SK-N-SH (cell line): Measurements from ENCODE around the gene CPOX.

Experiments
- CHD2 ChIP-seq: fragments of 150-350 bp; IDR thresholded peaks from 2 replicates; pipeline ENCODE4 v1.6.1; 2018; ENCODE audit warnings: low read length; ENCODE audit not compliant: partially characterized antibody
- CTCF ChIP-seq: fragments of 200-600 bp; sonication (generic); IDR thresholded peaks from 2 replicates; pipeline ENCODE4 v1.6.1; 2017; ENCODE audit warnings: antibody characterized with exemption, mild to moderate bottlenecking, moderate library complexity
- EP300 ChIP-seq, 2 experiments: IDR thresholded peaks; 2 replicates each; pipeline versions ENCODE4 v1.4.0 to v1.6.1; 2012; ENCODE audit warnings: borderline replicate concordance in 1 of 2, low read depth in 1 of 2, low read length in 1 of 2
- FOSL2 ChIP-seq: IDR thresholded peaks from 2 replicates; pipeline ENCODE4 v1.4.0; 2012; ENCODE audit warnings: low read depth, mild to moderate bottlenecking, moderate library complexity, borderline replicate concordance
- FOXJ3 ChIP-seq: sonication (generic); formaldehyde crosslinking; IDR thresholded peaks from 2 replicates; pipeline ENCODE4 v1.5.1; 2020; ENCODE audit warnings: mild to moderate bottlenecking, missing genetic modification reagents
- POLR2AphosphoS5 ChIP-seq: IDR thresholded peaks from 2 replicates; pipeline ENCODE4 v1.6.1; 2012; ENCODE audit warnings: low read depth, low read length
- REST ChIP-seq: IDR thresholded peaks from 2 replicates; pipeline ENCODE4 v1.6.1; 2012; ENCODE audit warnings: mild to moderate bottlenecking, low read depth, low read length, moderate library complexity
- TAF1 ChIP-seq: IDR thresholded peaks from 2 replicates; pipeline ENCODE4 v1.6.1; 2012; ENCODE audit warnings: low read depth, mild to moderate bottlenecking, low read length, moderate library complexity, borderline replicate concordance
- TEAD4 ChIP-seq: IDR thresholded peaks from 2 replicates; pipeline ENCODE4 v1.4.0; 2012; ENCODE audit warnings: mild to moderate bottlenecking, borderline replicate concordance; ENCODE audit not compliant: insufficient read depth
- TF ChIP-seq, protein P1 (sequence below): IDR thresholded peaks from 2 replicates; pipeline ENCODE4; 2012

DNA sequence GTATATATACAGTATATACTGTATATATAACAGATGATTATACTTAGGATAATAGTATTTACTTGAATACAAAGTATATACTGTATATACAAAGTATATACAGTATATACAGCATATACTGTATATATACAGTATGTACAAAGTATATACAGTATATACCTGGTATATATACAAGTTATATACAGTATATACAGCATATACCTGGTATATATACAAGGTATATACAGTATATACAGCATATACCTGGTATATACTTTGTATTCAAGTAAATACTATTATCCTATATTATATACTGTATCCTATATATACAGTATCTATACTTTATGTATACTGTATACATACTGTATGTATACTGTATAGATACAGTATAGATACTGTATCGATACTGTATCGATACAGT lies 14.6 kb upstream of the CPOX start:
- TF ChIP-seq CTCF (no peak), CHD2 (no peak), FOSL2 (no peak), EP300 (IDR thresholded peaks at IDR 0.05; ENCODE audit: borderline replicate concordance in 1 of 2, low read depth in 1 of 2, low read length in 1 of 2) (no peak), TAF1 (no peak), REST (no peak), POLR2AphosphoS5 (no peak), TEAD4 (no peak), FOXJ3 (no peak)
- TF ChIP-seq, protein P1, sequence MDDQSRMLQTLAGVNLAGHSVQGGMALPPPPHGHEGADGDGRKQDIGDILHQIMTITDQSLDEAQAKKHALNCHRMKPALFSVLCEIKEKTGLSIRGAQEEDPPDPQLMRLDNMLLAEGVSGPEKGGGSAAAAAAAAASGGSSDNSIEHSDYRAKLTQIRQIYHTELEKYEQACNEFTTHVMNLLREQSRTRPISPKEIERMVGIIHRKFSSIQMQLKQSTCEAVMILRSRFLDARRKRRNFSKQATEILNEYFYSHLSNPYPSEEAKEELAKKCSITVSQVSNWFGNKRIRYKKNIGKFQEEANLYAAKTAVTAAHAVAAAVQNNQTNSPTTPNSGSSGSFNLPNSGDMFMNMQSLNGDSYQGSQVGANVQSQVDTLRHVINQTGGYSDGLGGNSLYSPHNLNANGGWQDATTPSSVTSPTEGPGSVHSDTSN = no peak
